IMR-90 (cell line): ENCODE measurements around the gene DOCK10. TPM values are rescaled to one million over a fixed set of nuclear protein-coding genes. Genes with fewer than 3 reads are reported as not detected.

Experiments
- ATAC-seq: fragments of 200-7000 bp; cut with Tn5 transposase; 2 replicates; pipeline ENCODE4 v1.9.1; 2020; ENCODE audit warnings: low read depth, mild to moderate bottlenecking, moderate library complexity
- BruUV-seq: library from RNA; stranded (reverse); fragments of 400-500 nt; replicated peaks from 2 replicates; lab custom pipeline; 2021; lab: Mats Ljungman, UMichigan
- CTCF ChIA-PET: fragments of 300-600 bp; formaldehyde crosslinking; extraction: SDS; loops from one replicate; lab custom pipeline; 2021; ENCODE audit warnings: antibody characterized with exemption; lab: Yijun Ruan, JAX
- POLR2A ChIA-PET: fragments of 300-600 bp; sonication (Branson Sonifier 250); formaldehyde crosslinking; loops from one replicate; lab custom pipeline; 2022; ENCODE audit warnings: antibody characterized with exemption; ENCODE audit not compliant: unreplicated experiment; lab: Charles Lee
- DNase-seq: peaks from one replicate; pipeline ENCODE4 v3.0.0; 2013
- H2AFZ ChIP-seq: replicated peaks from 2 replicates; pipeline ENCODE3; 2013; ENCODE audit warnings: low read length, mild to moderate bottlenecking; ENCODE audit not compliant: poor library complexity
- H2AK5ac ChIP-seq: 2 replicates; pipeline ENCODE4 v1.6.1; 2013; ENCODE audit warnings: low read depth, low read length, inconsistent platforms
- H2AK9ac ChIP-seq: replicated peaks from 2 replicates; pipeline ENCODE3; 2013; ENCODE audit warnings: mild to moderate bottlenecking, low read depth, low read length, moderate library complexity; ENCODE audit not compliant: poor library complexity
- H2BK120ac ChIP-seq: 2 replicates; pipeline ENCODE4 v1.6.1; 2013; ENCODE audit warnings: low read depth, low read length, inconsistent platforms
- H2BK15ac ChIP-seq: 3 replicates; pipeline ENCODE4 v1.6.1; 2013; ENCODE audit warnings: low read depth, low read length, inconsistent platforms
- H2BK20ac ChIP-seq: 2 replicates; pipeline ENCODE4 v1.6.1; 2013; ENCODE audit warnings: low read depth, mild to moderate bottlenecking, inconsistent platforms, low read length, moderate library complexity
- H2BK5ac ChIP-seq: 2 replicates; pipeline ENCODE4 v1.6.1; 2013; ENCODE audit warnings: mild to moderate bottlenecking, low read depth, low read length, inconsistent platforms; ENCODE audit not compliant: poor library complexity, severe bottlenecking
- H3K14ac ChIP-seq: replicated peaks from 2 replicates; pipeline ENCODE4 v1.6.1; 2013; ENCODE audit warnings: low read depth, low read length, inconsistent platforms
- H3K18ac ChIP-seq: 2 replicates; pipeline ENCODE4 v1.6.1; 2013; ENCODE audit warnings: low read depth, low read length, control low read depth
- H3K23ac ChIP-seq: 2 replicates; pipeline ENCODE4 v1.6.1; 2013; ENCODE audit warnings: low read depth, low read length, inconsistent platforms
- H3K27ac ChIP-seq: 2 replicates; pipeline ENCODE4 v1.5.1; 2013; ENCODE audit warnings: mild to moderate bottlenecking, control low read depth, low read length; ENCODE audit not compliant: insufficient read depth
- H3K27me3 ChIP-seq: 2 replicates; pipeline ENCODE4 v1.6.1; 2013; ENCODE audit warnings: low read length; ENCODE audit not compliant: control insufficient read depth, insufficient read depth
- H3K36me3 ChIP-seq: 2 replicates; pipeline ENCODE4 v1.6.1; 2013; ENCODE audit warnings: low read length, mixed read lengths; ENCODE audit not compliant: control insufficient read depth, insufficient read depth
- H3K4ac ChIP-seq: 2 replicates; pipeline ENCODE4 v1.6.1; 2013; ENCODE audit warnings: low read depth, low read length, inconsistent platforms
- H3K4me1 ChIP-seq: 2 replicates; pipeline ENCODE4 v1.6.1; 2013; ENCODE audit warnings: low read length, mixed read lengths; ENCODE audit not compliant: control insufficient read depth, insufficient read depth
- H3K4me2 ChIP-seq: 2 replicates; pipeline ENCODE4 v1.6.1; 2013; ENCODE audit warnings: low read depth, mild to moderate bottlenecking, control low read depth, low read length, moderate library complexity
- H3K4me3 ChIP-seq: 2 replicates; pipeline ENCODE4 v1.5.1; 2013; ENCODE audit warnings: low read depth, mild to moderate bottlenecking, control low read depth, low read length, moderate library complexity; ENCODE audit not compliant: insufficient read depth
- H3K56ac ChIP-seq: 2 replicates; pipeline ENCODE4 v1.6.1; 2013; ENCODE audit warnings: low read length, inconsistent platforms; ENCODE audit not compliant: insufficient read depth; ENCODE audit errors: extremely low read depth
- H3K79me1 ChIP-seq, 2 experiments: 2 replicates each; pipeline ENCODE4 v1.6.1; 2013; ENCODE audit warnings: low read length in 2 of 2, inconsistent platforms in 1 of 2, low read depth in 1 of 2
- H3K9ac ChIP-seq: 2 replicates; pipeline ENCODE4 v1.6.1; 2013; ENCODE audit warnings: low read depth, low read length, control low read depth
- H3K9me1 ChIP-seq: 2 replicates; pipeline ENCODE4 v1.6.1; 2013; ENCODE audit warnings: low read length, inconsistent platforms; ENCODE audit not compliant: insufficient read depth
- H3K9me3 ChIP-seq: 2 replicates; pipeline ENCODE4 v1.6.1; 2013; ENCODE audit warnings: low read length; ENCODE audit not compliant: control insufficient read depth, insufficient read depth
- H4K20me1 ChIP-seq: 2 replicates; pipeline ENCODE4 v1.6.1; 2013; ENCODE audit warnings: low read length, inconsistent platforms; ENCODE audit not compliant: insufficient read depth
- H4K5ac ChIP-seq: 2 replicates; pipeline ENCODE4 v1.6.1; 2013; ENCODE audit warnings: mild to moderate bottlenecking, low read depth, low read length, control low read depth
- H4K8ac ChIP-seq, 2 experiments: 2 replicates each; pipeline ENCODE4 v1.6.1; 2013; ENCODE audit warnings: low read depth in 2 of 2, low read length in 2 of 2, control low read depth in 1 of 2, inconsistent platforms in 1 of 2
- H4K91ac ChIP-seq: 2 replicates; pipeline ENCODE4 v1.6.1; 2013; ENCODE audit warnings: low read depth, low read length, inconsistent platforms; ENCODE audit not compliant: insufficient read depth
- ELK1 ChIP-seq: fragments of 150-350 bp; IDR thresholded peaks from 2 replicates; pipeline ENCODE4 v1.6.1; 2016; ENCODE audit warnings: low read depth, mild to moderate bottlenecking, low read length, moderate library complexity, borderline replicate concordance
- WGBS, 2 experiments: methylation state at CpG; one replicate each; pipeline versions ENCODE4 v1.1.5 to v1.1.7; 2013; ENCODE audit warnings: missing lambda C conversion rate in 2 of 2; ENCODE audit not compliant: insufficient read length in 1 of 2; ENCODE audit errors: extremely low coverage in 2 of 2; 5-methylcytosine and 5-hydroxymethylcytosine counted together
- dilution Hi-C: fragments of 300-500 bp; cut with HindIII; formaldehyde crosslinking; loops from one replicate; pipeline ENCODE4 v1.14.3; 2018; ENCODE audit warnings: low sequenced_read_pairs; ENCODE audit not compliant: unreplicated experiment
- in situ Hi-C: fragments of 300-500 bp; cut with MboI; formaldehyde crosslinking; loops from 3 replicates; pipeline ENCODE4 v1.14.3; 2019; ENCODE audit warnings: low sequenced_read_pairs, inconsistent platforms, mixed read lengths
- intact Hi-C: fragments of 100-400 bp; cut with micrococcal nuclease; formaldehyde crosslinking; loops from 2 replicates; pipeline ENCODE4 v1.10.0; 2022
- polyA plus RNA-seq, 3 experiments: library from polyadenylated mRNA; depleted of rRNA; stranded (reverse); fragments of >200 nt; gene quantifications; 2 replicates each; pipeline ENCODE4 v1.2.3, GENCODE V29; 2012; ENCODE audit warnings: low replicate concordance in 1 of 3
- total RNA-seq: library from RNA; depleted of rRNA; stranded (reverse); fragments of >200 nt; gene quantifications from 2 replicates; pipeline ENCODE4 v1.2.3, GENCODE V29; 2012

The DOCK10 gene
- total and polyA plus RNA-seq, 2 of the 4 experiments (the other 2 are of a cell fraction): 58.6 to 75.3 TPM

- ATAC-seq: no peak
- Histone ChIP-seq H2AK9ac (no peak overlapping the region), H3K79me1 (peaks cover 10 to 18% of the 10 kb centered on the region in 2 experiments; a peak in 3 of 4 replicates), H3K23ac (no peak overlapping the region), H2BK5ac (no peak overlapping the region), H3K4me2 (no peak overlapping the region), H4K5ac (no peak overlapping the region), H2AK5ac (no peak overlapping the region), H3K56ac (no peak overlapping the region), H2BK120ac (no peak overlapping the region), H3K4me3 (no peak overlapping the region), H3K14ac (no peak overlapping the region), H2BK20ac (no peak overlapping the region), H2AFZ (no peak overlapping the region), H3K4ac (no peak overlapping the region), H3K27me3 (no peaks in the 10 kb centered on the region), H3K4me1 (no peaks in the 10 kb centered on the region), H3K27ac (no peak overlapping the region), H3K18ac (no peak overlapping the region), H4K8ac (no peak overlapping the region), H3K9ac (no peak overlapping the region), H3K9me3 (no peaks in the 10 kb centered on the region), H3K36me3 (no peaks in the 10 kb centered on the region), H2BK15ac (no peak overlapping the region), H4K20me1 (no peaks in the 10 kb centered on the region), H4K91ac (no peak overlapping the region), H3K9me1 (no peaks in the 10 kb centered on the region)
- no peak for TF ChIP-seq ELK1
- ChIA-PET POLR2A (no interaction called here), CTCF (no interaction called here)
- in situ Hi-C loops: no loop called here
- WGBS, 2 experiments: no CpG with 5 or more reads among the region's 4 CpGs
- dilution Hi-C loops: no loop called here
- DNase-seq: no peak
- no TSS peak for BruUV-seq
- intact Hi-C loops: no loop called here
These were observed 72.5 kb downstream of the DOCK10 start for GRCh38 chr2:224969633-224970260.
